PC-9 (cell line): Measurements from ENCODE around the gene PHACTR4. TPM values are rescaled to one million over a fixed set of nuclear protein-coding genes. Genes with fewer than 3 reads are reported as not detected.

Experiments
- BruUV-seq: library from RNA; stranded (reverse); fragments of 400-500 nt; replicated peaks from 2 replicates; lab custom pipeline; 2021; lab: Mats Ljungman, UMichigan
- CTCF ChIA-PET: fragments of 300-600 bp; sonication (Branson Sonifier 250); formaldehyde crosslinking; loops from one replicate; lab custom pipeline; 2022; ENCODE audit warnings: antibody characterized with exemption; lab: Charles Lee
- POLR2A ChIA-PET: fragments of 300-600 bp; sonication (Branson Sonifier 250); formaldehyde crosslinking; loops from one replicate; lab custom pipeline; 2022; ENCODE audit warnings: antibody characterized with exemption; ENCODE audit not compliant: unreplicated experiment; lab: Charles Lee
- DNase-seq, 2 experiments: peaks; one replicate each; pipeline versions ENCODE4 v3.0.0 to v3.0.0-alpha.2; 2015 to 2022; ENCODE audit warnings: mixed read lengths in 1 of 2
- H2AFZ ChIP-seq: fragments of 200-600 bp; sonication (generic); 2 replicates; pipeline ENCODE4 v1.8.1; 2017; ENCODE audit warnings: antibody characterized with exemption
- H3F3A ChIP-seq: fragments of 200-600 bp; sonication (generic); 2 replicates; pipeline ENCODE4 v1.8.1; 2017; ENCODE audit warnings: antibody characterized with exemption, mild to moderate bottlenecking, low read depth; ENCODE audit not compliant: insufficient read depth
- H3K27ac ChIP-seq: fragments of 200-600 bp; sonication (generic); 2 replicates; pipeline ENCODE4 v1.6.1; 2016; ENCODE audit warnings: mixed run types
- H3K27me3 ChIP-seq: fragments of 200-600 bp; sonication (generic); 2 replicates; pipeline ENCODE4 v1.6.1; 2016; ENCODE audit warnings: low read depth, mixed run types; ENCODE audit not compliant: insufficient read depth
- H3K36me3 ChIP-seq: fragments of 200-600 bp; sonication (generic); 2 replicates; pipeline ENCODE4 v1.6.1; 2016; ENCODE audit warnings: low read depth, mixed run types
- H3K4me1 ChIP-seq: fragments of 200-600 bp; sonication (generic); replicated peaks from 2 replicates; pipeline ENCODE4 v1.6.1; 2016; ENCODE audit warnings: mixed run types; ENCODE audit not compliant: insufficient read depth
- H3K4me2 ChIP-seq: fragments of 200-600 bp; sonication (generic); 2 replicates; pipeline ENCODE4 v1.6.1; 2017; ENCODE audit warnings: mixed run types
- H3K4me3 ChIP-seq: fragments of 200-600 bp; sonication (generic); 2 replicates; pipeline ENCODE4 v1.6.1; 2016; ENCODE audit warnings: mixed run types
- H3K79me2 ChIP-seq: fragments of 200-600 bp; sonication (generic); 2 replicates; pipeline ENCODE4 v1.6.1; 2017; ENCODE audit warnings: low read depth, mixed run types
- H3K9me2 ChIP-seq: fragments of 200-600 bp; sonication (generic); 2 replicates; pipeline ENCODE4 v1.8.1; 2017; ENCODE audit warnings: mild to moderate bottlenecking; ENCODE audit not compliant: insufficient read depth
- H3K9me3 ChIP-seq: fragments of 200-600 bp; sonication (generic); 2 replicates; pipeline ENCODE4 v1.8.1; 2016; ENCODE audit warnings: low read depth; ENCODE audit not compliant: insufficient read depth
- H4K20me1 ChIP-seq: fragments of 200-600 bp; sonication (generic); 2 replicates; pipeline ENCODE4 v1.8.1; 2017; ENCODE audit not compliant: insufficient read depth
- CTCF ChIP-seq: fragments of 200-600 bp; sonication (generic); conservative IDR thresholded peaks from 2 replicates; pipeline ENCODE4 v1.6.1; 2017; ENCODE audit warnings: mixed run types, antibody characterized with exemption, mild to moderate bottlenecking, moderate library complexity
- EZH2 ChIP-seq: fragments of 200-600 bp; sonication (generic); IDR thresholded peaks from 2 replicates; pipeline ENCODE4 v1.8.0; 2017; ENCODE audit warnings: antibody characterized with exemption, low read depth
- intact Hi-C: fragments of 100-400 bp; cut with micrococcal nuclease; formaldehyde crosslinking; loops from one replicate; pipeline ENCODE4 v1.10.0; 2022; ENCODE audit not compliant: unreplicated experiment
- total RNA-seq: library from RNA; stranded (reverse); gene quantifications from 2 replicates; pipeline ENCODE4 v1.2.3, GENCODE V29; 2021

Gene PHACTR4
- total RNA-seq, 1 experiment from 2014 or later = 45.1 TPM

- CTCF ChIA-PET = no interaction called here
These were observed 86.5 kb downstream of the PHACTR4 start for GRCh38 chr1:28456078-28456477.

DNA sequence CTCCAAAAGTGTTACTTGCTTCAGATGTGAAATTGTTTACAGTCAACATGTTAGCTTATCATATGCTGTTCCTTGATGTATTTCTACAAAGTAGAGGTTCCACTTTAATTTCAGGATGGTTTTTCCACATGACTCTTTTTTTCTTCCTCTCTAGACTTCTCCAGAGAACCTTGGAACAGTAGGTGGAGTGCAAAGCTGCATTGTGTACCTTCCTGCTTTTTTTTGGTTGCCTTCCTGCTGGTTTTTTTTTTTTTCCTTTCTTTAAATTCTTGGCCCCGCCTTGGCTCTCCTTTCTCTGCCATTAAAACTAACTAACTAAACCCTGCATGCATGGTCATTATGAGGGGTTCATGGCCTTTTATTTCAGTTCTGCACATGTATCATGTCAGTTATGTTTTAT lies 88.1 kb downstream of the PHACTR4 start:
- no peaks in the 10 kb centered on the region for H4K20me1 ChIP-seq
- no peaks in the 10 kb centered on the region for H3F3A ChIP-seq
- TF ChIP-seq CTCF (no peak), EZH2 (no peak)
- H3K4me3 ChIP-seq = no peak overlapping the region
- no peaks in the 10 kb centered on the region for H3K9me3 ChIP-seq
- intact Hi-C loops = no loop called here
- peaks cover 6% of the 10 kb centered on the region; the same call in 1 of the 2 replicates for H3K4me1 ChIP-seq
- H2AFZ ChIP-seq = no peak overlapping the region
- H3K79me2 ChIP-seq = no peaks in the 10 kb centered on the region
- DNase-seq = no peak
- no peaks in the 10 kb centered on the region for H3K9me2 ChIP-seq
- ChIA-PET POLR2A (no interaction called here), CTCF (interaction anchor here (0.6 kb wide), 1 partner anchor 25 kb away, joined by 4 read pairs; no protein-coding TSS in a partner anchor)
- H3K27ac ChIP-seq = no peak overlapping the region
- H3K4me2 ChIP-seq = no peak overlapping the region
- H3K27me3 ChIP-seq = no peaks in the 10 kb centered on the region
- H3K36me3 ChIP-seq = no peaks in the 10 kb centered on the region
- no TSS peak for BruUV-seq

More at GRCh38 chr1:28456078-28456477, 86.5 kb downstream of the PHACTR4 start:
- intact Hi-C loops = no loop called here
- Histone ChIP-seq H2AFZ (no peak overlapping the region), H3K27me3 (no peaks in the 10 kb centered on the region), H3K27ac (no peak overlapping the region), H3K79me2 (no peaks in the 10 kb centered on the region), H3K36me3 (no peaks in the 10 kb centered on the region), H3K9me3 (no peaks in the 10 kb centered on the region), H3K9me2 (no peaks in the 10 kb centered on the region), H3K4me2 (no peak overlapping the region), H3F3A (no peaks in the 10 kb centered on the region), H4K20me1 (no peaks in the 10 kb centered on the region), H3K4me1 (peaks cover 6% of the 10 kb centered on the region; the same call in 1 of the 2 replicates), H3K4me3 (no peak overlapping the region)
- TF ChIP-seq EZH2 (no peak), CTCF (no peak)
- no TSS peak for BruUV-seq
- DNase-seq = no peak
- POLR2A ChIA-PET = interaction anchor here (0.5 kb wide), 1 partner anchor 49 kb away, joined by 3 read pairs; no protein-coding TSS in a partner anchor

DNA sequence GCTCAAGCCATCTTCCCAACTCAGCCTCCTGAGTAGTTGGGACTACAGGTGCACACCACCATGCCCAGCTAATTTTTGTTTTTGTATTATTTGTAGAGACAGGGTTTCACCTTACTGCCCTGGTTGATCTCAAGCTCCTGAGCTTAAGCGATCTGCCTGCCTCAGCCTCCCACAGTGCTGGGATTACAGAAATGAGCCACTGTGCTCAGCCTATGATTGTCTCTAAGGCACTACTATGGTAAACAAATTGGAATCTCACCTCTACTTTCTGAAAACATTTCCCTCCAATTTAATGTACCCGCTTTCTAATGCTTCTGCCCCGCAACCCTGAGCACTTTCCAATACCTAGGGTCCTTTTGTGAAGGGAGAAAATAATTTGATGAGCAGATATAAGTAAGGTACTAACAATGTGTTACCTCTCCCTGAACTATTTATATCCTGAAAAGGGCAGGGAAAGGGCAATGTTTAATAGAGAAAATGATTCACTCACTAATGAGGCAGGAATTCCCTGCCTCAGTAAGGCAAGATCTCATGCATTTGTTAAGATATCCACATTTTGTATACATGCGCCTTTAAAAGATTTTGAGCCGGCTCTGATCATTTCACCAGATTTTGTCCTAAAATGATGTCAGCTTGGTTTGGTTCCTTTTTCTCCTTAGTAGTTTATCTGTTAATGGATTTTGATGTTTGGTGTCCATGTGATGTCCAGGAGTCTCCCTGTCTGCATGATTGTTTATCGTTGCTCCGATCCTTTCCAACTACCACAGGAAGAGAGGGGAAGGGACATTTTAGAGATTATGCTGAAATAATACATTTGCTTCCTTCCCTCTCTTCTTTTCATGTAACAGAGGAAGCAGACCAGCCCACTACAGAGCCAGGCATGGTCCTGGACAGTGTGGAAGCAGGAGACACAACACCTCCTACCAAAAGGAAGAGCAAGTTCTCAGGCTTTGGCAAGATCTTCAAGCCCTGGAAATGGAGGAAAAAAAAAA lies 89.0 kb downstream of the PHACTR4 start:
- Histone ChIP-seq H4K20me1 (no peaks in the 10 kb centered on the region), H3K4me1 (peaks cover 6% of the 10 kb centered on the region; the same call in 1 of the 2 replicates), H3K4me3 (no peak overlapping the region), H3K4me2 (no peak overlapping the region), H3K9me3 (no peaks in the 10 kb centered on the region), H3K9me2 (no peaks in the 10 kb centered on the region), H3F3A (no peaks in the 10 kb centered on the region), H3K36me3 (no peaks in the 10 kb centered on the region), H3K27me3 (no peaks in the 10 kb centered on the region), H3K79me2 (no peaks in the 10 kb centered on the region), H3K27ac (no peak overlapping the region), H2AFZ (no peak overlapping the region)
- TF ChIP-seq CTCF = no peak
- TF ChIP-seq EZH2 = no peak
- POLR2A ChIA-PET = no interaction called here
- BruUV-seq = no TSS peak
- intact Hi-C loops = no loop called here
- CTCF ChIA-PET = no interaction called here
- DNase-seq = no peak
